ENCODE results near the gene SLC35C1.

Gene SLC35C1

GRCh38 chr11:45791524-45791923 is 13.4 kb upstream of the SLC35C1 start:
- peaks cover 22% of the 10 kb centered on the region for H3K27me3 ChIP-seq (replicated peaks; ENCODE audit: control insufficient read depth, insufficient read depth, low read length)
- no peak overlapping the region for H3K9ac ChIP-seq (ENCODE audit: low read length)
- peaks cover 2% of the 10 kb centered on the region for H3K4me1 ChIP-seq (ENCODE audit: control insufficient read depth, insufficient read depth, low read length)
- DNase-seq (ENCODE audit: low read depth), result no peak
- H3K4me3 ChIP-seq (ENCODE audit: low read length), result no peak overlapping the region
- no peaks in the 10 kb centered on the region for H3K36me3 ChIP-seq (ENCODE audit: control insufficient read depth, insufficient read depth, low read length, severe bottlenecking)
- H3K9me3 ChIP-seq (ENCODE audit: control insufficient read depth, low read length), result peaks cover 15% of the 10 kb centered on the region

GRCh38 chr11:45794169-45794568 is 10.8 kb upstream of the SLC35C1 start:
- no peak overlapping the region for H3K9ac ChIP-seq (ENCODE audit: low read length)
- peaks cover 3% of the 10 kb centered on the region for H3K9me3 ChIP-seq (ENCODE audit: control insufficient read depth, low read length)

GRCh38 chr11:45795379-45795778 is 9.6 kb upstream of the SLC35C1 start:
- Histone ChIP-seq H3K4me1 (ENCODE audit: control insufficient read depth, insufficient read depth, low read length) (peaks cover 10% of the 10 kb centered on the region), H3K36me3 (ENCODE audit: control insufficient read depth, insufficient read depth, low read length, severe bottlenecking) (no peaks in the 10 kb centered on the region), H3K4me3 (ENCODE audit: low read length) (no peak overlapping the region), H3K9me3 (ENCODE audit: control insufficient read depth, low read length) (peaks cover 3% of the 10 kb centered on the region), H3K27me3 (replicated peaks; ENCODE audit: control insufficient read depth, insufficient read depth, low read length) (peaks cover 11% of the 10 kb centered on the region), H3K9ac (ENCODE audit: low read length) (no peak overlapping the region)
- no peak for DNase-seq (ENCODE audit: low read depth)

More at GRCh38 chr11:45794169-45794568, 10.8 kb upstream of the SLC35C1 start:
- no peak overlapping the region for H3K4me3 ChIP-seq (ENCODE audit: low read length)
- H3K4me1 ChIP-seq (ENCODE audit: control insufficient read depth, insufficient read depth, low read length), result peaks cover 10% of the 10 kb centered on the region
- H3K27me3 ChIP-seq (replicated peaks; ENCODE audit: control insufficient read depth, insufficient read depth, low read length), result peaks cover 16% of the 10 kb centered on the region
- no peak for DNase-seq (ENCODE audit: low read depth)
- no peaks in the 10 kb centered on the region for H3K36me3 ChIP-seq (ENCODE audit: control insufficient read depth, insufficient read depth, low read length, severe bottlenecking)

- DNase-seq (ENCODE audit: low read depth), result no peak
- Histone ChIP-seq H3K9me3 (ENCODE audit: control insufficient read depth, low read length) (peaks cover 3% of the 10 kb centered on the region), H3K4me3 (ENCODE audit: low read length) (no peak overlapping the region), H3K36me3 (ENCODE audit: control insufficient read depth, insufficient read depth, low read length, severe bottlenecking) (no peaks in the 10 kb centered on the region), H3K4me1 (ENCODE audit: control insufficient read depth, insufficient read depth, low read length) (peaks cover 10% of the 10 kb centered on the region), H3K9ac (ENCODE audit: low read length) (peak overlapping the region; percentile 19), H3K27me3 (replicated peaks; ENCODE audit: control insufficient read depth, insufficient read depth, low read length) (peaks cover 11% of the 10 kb centered on the region)
These were observed 8.5 kb upstream of the SLC35C1 start for GRCh38 chr11:45796461-45796861.

DNA sequence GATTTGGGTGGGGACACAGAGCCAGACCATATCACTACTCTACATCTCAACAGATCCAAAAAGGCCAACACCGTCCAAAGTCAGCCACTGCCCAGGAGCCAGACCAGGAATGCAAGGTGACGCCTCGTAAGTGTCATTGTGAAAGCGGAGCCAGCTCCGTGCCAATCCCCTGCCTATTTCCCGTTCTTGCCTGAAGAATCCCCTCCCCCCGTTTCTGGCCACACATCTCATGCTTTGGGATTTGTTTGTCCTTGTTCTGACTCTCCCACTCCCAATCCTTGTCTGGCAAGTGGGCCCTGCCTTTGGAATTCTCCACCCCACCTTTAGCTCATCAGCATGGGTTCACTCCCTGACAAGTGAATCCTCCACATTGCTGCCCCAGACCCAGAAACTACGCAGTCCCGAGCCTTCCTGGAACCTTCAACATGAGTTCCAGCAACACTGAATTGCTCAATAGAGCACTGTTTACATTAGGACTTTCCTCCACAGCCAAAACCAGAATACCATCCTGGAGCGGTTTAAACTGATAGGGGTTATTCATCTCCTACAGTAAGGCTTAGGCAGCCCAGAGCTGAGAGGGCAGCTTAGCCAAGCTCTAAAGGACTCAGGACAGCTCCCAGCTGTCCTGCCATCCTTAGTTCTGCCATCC is 6.0 kb upstream of the SLC35C1 start:
- Histone ChIP-seq H3K4me1 (ENCODE audit: control insufficient read depth, insufficient read depth, low read length) (peaks cover 10% of the 10 kb centered on the region), H3K9ac (ENCODE audit: low read length) (no peak overlapping the region), H3K27me3 (replicated peaks; ENCODE audit: control insufficient read depth, insufficient read depth, low read length) (peaks cover 7% of the 10 kb centered on the region), H3K9me3 (ENCODE audit: control insufficient read depth, low read length) (no peaks in the 10 kb centered on the region), H3K4me3 (ENCODE audit: low read length) (no peak overlapping the region), H3K36me3 (ENCODE audit: control insufficient read depth, insufficient read depth, low read length, severe bottlenecking) (no peaks in the 10 kb centered on the region)
- no peak for DNase-seq (ENCODE audit: low read depth)

- DNase-seq (ENCODE audit: low read depth), result no peak
- H3K9ac ChIP-seq (ENCODE audit: low read length), result no peak overlapping the region
- H3K9me3 ChIP-seq (ENCODE audit: control insufficient read depth, low read length), result no peaks in the 10 kb centered on the region
- H3K4me1 ChIP-seq (ENCODE audit: control insufficient read depth, insufficient read depth, low read length), result peaks cover 10% of the 10 kb centered on the region
- peaks cover under 1% of the 10 kb centered on the region for H3K27me3 ChIP-seq (replicated peaks; ENCODE audit: control insufficient read depth, insufficient read depth, low read length)
- H3K36me3 ChIP-seq (ENCODE audit: control insufficient read depth, insufficient read depth, low read length, severe bottlenecking), result no peaks in the 10 kb centered on the region
- no peak overlapping the region for H3K4me3 ChIP-seq (ENCODE audit: low read length)
These were observed 5.4 kb upstream of the SLC35C1 start for GRCh38 chr11:45799562-45799961.

- Histone ChIP-seq H3K4me3 (ENCODE audit: low read length) (no peak overlapping the region), H3K9me3 (ENCODE audit: control insufficient read depth, low read length) (no peaks in the 10 kb centered on the region), H3K9ac (ENCODE audit: low read length) (no peak overlapping the region), H3K36me3 (ENCODE audit: control insufficient read depth, insufficient read depth, low read length, severe bottlenecking) (no peaks in the 10 kb centered on the region), H3K27me3 (replicated peaks; ENCODE audit: control insufficient read depth, insufficient read depth, low read length) (no peaks in the 10 kb centered on the region), H3K4me1 (ENCODE audit: control insufficient read depth, insufficient read depth, low read length) (peaks cover 10% of the 10 kb centered on the region)
- no peak for DNase-seq (ENCODE audit: low read depth)
These were observed 4.7 kb upstream of the SLC35C1 start for GRCh38 chr11:45800261-45800660.

DNA sequence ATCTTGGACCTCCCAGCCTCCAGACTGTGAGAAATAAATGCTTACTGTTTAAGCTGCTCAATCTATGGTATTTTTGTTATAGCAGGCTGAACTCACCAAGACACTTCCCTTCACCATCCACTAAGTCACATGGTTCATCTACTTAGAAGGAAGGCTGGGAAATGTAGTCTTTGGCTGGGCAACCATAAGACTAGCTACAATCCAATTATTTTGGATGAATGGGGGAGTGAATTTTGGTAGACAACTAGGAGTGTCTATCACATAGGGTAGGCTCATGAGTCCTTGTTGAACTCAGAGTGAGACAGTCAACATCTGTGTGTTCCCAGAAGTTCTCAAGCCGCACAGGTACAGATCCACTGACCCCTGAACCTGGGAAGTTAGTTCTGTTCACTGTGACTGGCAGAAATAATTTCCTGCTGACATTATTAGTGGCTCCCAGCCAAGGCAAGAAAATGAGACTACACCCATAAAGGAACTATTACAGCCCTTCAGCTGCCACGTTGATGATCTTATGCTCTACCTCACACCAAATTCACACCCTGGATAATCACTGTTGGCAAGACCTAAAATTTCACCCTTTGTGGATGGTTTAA is 3.1 kb upstream of the SLC35C1 start:
- H3K27me3 ChIP-seq (replicated peaks; ENCODE audit: control insufficient read depth, insufficient read depth, low read length), result no peaks in the 10 kb centered on the region
- H3K4me1 ChIP-seq (ENCODE audit: control insufficient read depth, insufficient read depth, low read length), result peaks cover 21% of the 10 kb centered on the region
- H3K9ac ChIP-seq (ENCODE audit: low read length), result no peak overlapping the region
- H3K4me3 ChIP-seq (ENCODE audit: low read length), result no peak overlapping the region
- no peaks in the 10 kb centered on the region for H3K9me3 ChIP-seq (ENCODE audit: control insufficient read depth, low read length)
- DNase-seq (ENCODE audit: low read depth), result no peak
- no peaks in the 10 kb centered on the region for H3K36me3 ChIP-seq (ENCODE audit: control insufficient read depth, insufficient read depth, low read length, severe bottlenecking)

DNA sequence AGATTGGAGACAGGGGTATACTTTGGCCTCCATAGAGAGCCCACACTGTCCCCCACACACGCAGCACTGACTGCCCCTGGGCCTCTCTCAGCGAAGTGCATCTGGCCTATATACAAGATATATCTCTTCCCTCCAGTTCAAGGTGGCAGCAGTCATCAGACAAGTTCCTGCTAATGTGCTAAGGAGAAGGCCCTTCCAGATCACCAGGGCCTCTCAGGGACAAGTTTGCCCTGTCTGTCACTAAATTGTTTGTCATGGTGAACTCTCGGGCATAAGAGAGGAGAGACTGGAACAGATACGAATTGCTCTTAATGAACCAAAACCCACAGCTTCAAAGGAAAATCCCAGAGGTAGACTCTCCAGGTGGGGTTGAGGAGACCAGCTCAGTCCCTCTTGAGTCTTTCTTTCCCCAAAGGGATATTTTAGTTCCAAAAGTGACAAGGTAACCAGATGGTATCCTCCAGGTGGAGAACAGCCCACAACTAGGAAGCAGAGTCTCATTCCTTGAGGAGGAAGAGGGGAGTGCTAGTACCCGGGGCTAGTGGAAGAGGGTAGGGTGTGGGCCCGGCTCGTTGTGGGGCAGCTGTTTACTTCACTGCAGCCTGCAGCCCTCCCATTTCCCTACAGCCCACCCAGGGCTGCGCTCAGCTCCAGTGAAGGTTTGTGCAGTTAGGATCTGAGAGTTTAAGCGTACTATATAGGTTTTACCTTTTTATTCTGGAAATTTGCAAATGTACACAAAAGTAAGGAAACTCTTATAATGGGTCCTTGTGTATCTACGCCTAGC is 2.2 kb upstream of the SLC35C1 start:
- Histone ChIP-seq H3K9ac (ENCODE audit: low read length) (no peak overlapping the region), H3K27me3 (replicated peaks; ENCODE audit: control insufficient read depth, insufficient read depth, low read length) (no peaks in the 10 kb centered on the region), H3K4me3 (ENCODE audit: low read length) (no peak overlapping the region), H3K4me1 (ENCODE audit: control insufficient read depth, insufficient read depth, low read length) (peaks cover 25% of the 10 kb centered on the region), H3K9me3 (ENCODE audit: control insufficient read depth, low read length) (no peaks in the 10 kb centered on the region), H3K36me3 (ENCODE audit: control insufficient read depth, insufficient read depth, low read length, severe bottlenecking) (no peaks in the 10 kb centered on the region)
- no peak for DNase-seq (ENCODE audit: low read depth)

DNA sequence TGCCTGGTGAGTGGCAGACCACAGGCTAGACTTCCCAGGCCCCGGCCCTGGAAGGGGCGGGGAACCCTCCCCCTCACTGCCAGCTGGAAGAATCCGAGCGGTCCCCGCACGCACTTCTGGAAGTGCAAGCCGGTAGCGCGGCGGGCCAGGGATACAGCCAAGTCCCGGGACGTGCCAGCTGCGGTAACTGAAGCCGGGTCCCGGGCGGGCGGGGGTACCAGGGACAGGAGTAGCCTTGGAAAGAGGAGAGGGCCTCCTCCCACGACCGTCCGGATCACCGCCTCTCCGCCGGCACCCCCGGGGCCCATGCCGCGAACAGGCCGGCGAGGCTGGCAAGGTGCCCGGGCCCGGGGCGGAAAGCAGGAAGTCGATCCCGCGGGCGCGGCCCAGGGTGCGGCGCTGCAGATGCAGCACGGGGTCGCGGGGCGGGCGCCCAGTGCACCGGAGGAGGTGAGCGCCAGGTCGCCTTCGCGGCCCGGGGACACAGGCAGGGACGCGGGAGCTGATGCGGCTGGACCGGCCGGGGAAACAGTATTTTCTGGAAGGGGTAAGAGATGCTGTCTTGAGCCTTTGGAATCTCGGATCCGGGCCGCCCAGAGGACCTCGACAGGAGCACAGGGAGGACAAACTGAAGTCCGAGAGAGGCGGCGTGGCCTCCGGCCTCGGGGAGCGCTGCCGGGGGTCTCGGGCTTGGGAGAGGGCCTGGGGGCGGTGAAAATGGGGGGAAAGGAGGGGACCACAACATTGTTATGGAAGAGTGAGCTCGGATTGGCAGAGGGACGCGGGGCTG is 783 bp upstream of the SLC35C1 start:
- no peaks in the 10 kb centered on the region for H3K9me3 ChIP-seq (ENCODE audit: control insufficient read depth, low read length)

More for the DNA sequence above, 783 bp upstream of the SLC35C1 start:
- peaks cover 4% of the 10 kb centered on the region for H3K36me3 ChIP-seq (ENCODE audit: control insufficient read depth, insufficient read depth, low read length, severe bottlenecking)
- H3K4me1 ChIP-seq (ENCODE audit: control insufficient read depth, insufficient read depth, low read length), result peaks cover 33% of the 10 kb centered on the region
- no peaks in the 10 kb centered on the region for H3K27me3 ChIP-seq (replicated peaks; ENCODE audit: control insufficient read depth, insufficient read depth, low read length)
- peak overlapping the region; percentile 96 for H3K9ac ChIP-seq (ENCODE audit: low read length)
- peak; percentile 86 for DNase-seq (ENCODE audit: low read depth)
- H3K4me3 ChIP-seq (ENCODE audit: low read length), result peak overlapping the region; percentile 97
